Fibroblast of mammary gland (primary cell): ENCODE results near the gene CCDC148.

ENCODE experiments used
- DNase-seq: peaks from one replicate; pipeline ENCODE4 v3.0.0-alpha.2; 2010; ENCODE audit warnings: low read depth
- H3K4me3 ChIP-seq: 2 replicates; pipeline ENCODE4 v1.5.1; 2011; ENCODE audit warnings: low read depth, mild to moderate bottlenecking, low read length, moderate library complexity; ENCODE audit not compliant: control insufficient read depth
- TF ChIP-seq, protein P1 (sequence below): conservative IDR thresholded peaks from 2 replicates; pipeline ENCODE4 v1.5.1; 2011; ENCODE audit warnings: low read depth, low read length, inconsistent platforms; ENCODE audit not compliant: control insufficient read depth, insufficient read depth

Gene CCDC148

DNA sequence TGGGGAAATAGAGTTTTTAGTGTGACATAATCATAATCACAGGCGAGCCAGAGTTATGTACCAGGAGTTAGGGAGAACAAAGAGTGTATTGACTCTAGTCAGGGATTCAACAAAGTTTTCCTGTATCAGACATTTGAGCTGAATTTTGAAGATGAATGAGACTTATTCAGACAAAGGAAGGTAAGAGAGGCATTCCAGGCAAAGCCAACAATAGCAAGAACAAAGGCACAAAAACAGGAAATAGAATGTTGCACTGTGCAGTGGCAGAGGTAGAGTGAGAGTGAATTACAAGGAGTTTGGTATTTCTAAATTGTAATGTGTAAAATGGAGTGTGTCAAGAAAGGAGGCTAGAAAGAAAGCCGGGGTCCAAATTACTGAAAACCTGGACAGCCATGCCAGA lies 156.2 kb downstream of the CCDC148 start:
- DNase-seq: no peak
- no peak overlapping the region for H3K4me3 ChIP-seq
- TF ChIP-seq, protein P1, sequence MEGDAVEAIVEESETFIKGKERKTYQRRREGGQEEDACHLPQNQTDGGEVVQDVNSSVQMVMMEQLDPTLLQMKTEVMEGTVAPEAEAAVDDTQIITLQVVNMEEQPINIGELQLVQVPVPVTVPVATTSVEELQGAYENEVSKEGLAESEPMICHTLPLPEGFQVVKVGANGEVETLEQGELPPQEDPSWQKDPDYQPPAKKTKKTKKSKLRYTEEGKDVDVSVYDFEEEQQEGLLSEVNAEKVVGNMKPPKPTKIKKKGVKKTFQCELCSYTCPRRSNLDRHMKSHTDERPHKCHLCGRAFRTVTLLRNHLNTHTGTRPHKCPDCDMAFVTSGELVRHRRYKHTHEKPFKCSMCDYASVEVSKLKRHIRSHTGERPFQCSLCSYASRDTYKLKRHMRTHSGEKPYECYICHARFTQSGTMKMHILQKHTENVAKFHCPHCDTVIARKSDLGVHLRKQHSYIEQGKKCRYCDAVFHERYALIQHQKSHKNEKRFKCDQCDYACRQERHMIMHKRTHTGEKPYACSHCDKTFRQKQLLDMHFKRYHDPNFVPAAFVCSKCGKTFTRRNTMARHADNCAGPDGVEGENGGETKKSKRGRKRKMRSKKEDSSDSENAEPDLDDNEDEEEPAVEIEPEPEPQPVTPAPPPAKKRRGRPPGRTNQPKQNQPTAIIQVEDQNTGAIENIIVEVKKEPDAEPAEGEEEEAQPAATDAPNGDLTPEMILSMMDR: no peak

DNA sequence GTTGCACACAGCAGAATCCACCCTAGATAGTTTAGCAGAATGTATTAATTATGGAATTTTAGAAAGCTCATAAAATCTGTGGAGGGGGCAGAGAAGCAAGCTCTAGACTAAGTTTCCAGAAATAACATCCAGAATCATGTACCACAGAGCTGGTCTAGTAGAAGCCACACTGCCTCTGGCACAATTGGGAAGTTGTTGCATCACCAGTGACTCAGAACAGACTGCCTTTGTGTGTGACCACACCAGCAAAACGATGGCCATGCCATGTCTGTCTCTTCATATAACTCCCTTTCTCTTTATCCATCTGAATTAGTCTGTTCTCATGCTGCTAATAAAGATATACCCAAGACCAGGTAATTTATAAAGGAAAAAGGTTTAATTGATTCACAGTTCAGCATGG lies 158.9 kb downstream of the CCDC148 start:
- TF ChIP-seq, protein P1: no peak
- peak; percentile 27 for DNase-seq
- H3K4me3 ChIP-seq: no peak overlapping the region

DNA sequence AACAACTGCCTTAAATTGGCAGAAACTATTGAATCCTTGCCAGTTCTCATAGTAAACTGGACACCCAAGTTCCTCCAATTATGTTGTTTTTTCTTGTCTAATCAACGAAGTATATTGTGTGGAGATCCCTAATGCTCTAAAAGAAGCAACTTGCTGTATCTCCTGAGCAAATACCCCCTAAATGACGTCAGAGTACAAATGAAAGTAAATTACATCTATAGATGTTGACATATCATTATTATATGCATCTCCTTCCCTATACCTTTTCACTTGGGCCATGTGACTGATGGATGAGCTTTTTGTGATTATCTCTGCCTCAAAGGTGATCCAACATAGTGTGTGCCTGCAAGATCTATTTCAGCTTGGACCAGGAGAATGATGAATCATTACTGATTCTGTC lies 159.4 kb downstream of the CCDC148 start:
- TF ChIP-seq, protein P1: no peak
- no peak for DNase-seq

DNA sequence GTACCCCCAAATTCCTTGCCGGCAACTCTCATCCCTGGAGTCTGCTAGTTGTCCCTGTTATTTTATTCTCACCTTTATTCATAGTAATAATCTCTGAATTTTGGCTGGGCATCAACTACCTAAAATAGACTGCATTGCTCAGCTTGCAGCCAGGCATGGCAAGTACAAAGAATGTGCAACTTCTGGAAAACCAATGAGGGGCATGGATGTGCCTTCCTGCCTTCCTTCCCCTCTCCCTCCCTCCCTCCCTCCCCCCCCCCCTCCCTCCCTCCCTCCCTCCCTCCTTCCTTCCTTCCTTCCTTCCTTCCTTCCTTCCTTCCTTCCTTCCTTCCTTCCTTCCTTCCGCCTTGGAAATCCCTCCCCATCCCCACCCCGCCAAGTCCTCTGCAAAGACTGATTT lies 162.8 kb downstream of the CCDC148 start:
- TF ChIP-seq, protein P1: no peak
- DNase-seq: no peak

More for the DNA sequence above, 159.4 kb downstream of the CCDC148 start:
- no peak overlapping the region for H3K4me3 ChIP-seq

DNA sequence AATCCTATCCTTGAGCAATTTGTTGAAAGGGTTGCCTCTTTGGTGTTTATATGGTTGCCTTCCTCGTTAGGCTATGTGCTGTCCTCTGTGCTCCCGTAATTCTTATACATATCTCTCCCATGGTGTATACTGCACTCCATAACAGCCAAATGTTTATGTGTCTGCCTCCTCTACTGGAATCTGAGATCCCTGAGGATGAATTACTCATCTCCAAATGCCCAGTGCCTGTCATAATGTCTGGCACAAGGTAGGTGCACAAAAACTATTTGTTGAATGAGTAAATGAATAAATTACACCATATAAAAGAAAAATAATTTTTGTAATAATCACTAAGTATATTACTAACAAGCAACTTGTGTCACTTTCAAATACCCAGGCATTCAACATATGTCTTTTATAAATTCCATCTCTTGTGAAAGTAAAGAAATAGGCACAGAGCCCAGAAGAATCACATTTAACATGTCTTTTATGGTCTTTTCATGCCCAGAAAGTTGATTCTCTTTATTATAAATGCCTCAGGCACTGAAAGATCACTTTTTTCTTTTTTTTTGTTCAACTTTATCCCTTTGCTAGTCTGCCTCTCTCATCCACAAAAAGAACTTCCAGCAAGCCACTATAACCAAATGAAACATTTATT lies 164.9 kb downstream of the CCDC148 start:
- DNase-seq: no peak
- no peak overlapping the region for H3K4me3 ChIP-seq
- TF ChIP-seq, protein P1: no peak

More for the DNA sequence above, 162.8 kb downstream of the CCDC148 start:
- no peak overlapping the region for H3K4me3 ChIP-seq

DNA sequence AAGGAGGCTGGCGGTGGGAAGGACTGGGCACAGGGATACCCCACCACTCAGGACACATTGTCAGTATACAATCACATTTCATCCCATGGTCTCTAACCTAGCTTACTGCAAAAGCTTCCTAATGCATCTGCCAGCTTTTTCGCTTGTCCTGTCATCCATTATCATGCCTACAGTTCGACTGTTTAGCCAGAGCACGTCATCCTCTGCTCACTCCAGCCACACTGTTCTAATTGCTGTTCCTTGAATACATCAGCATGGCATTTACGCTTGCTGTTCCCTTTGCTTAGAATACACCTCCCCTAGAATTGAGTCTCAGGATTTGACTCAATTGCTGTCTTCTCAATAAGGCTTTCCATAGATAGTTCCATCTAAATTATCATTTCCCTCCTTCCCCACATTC lies 166.3 kb downstream of the CCDC148 start:
- H3K4me3 ChIP-seq: no peak overlapping the region
- no peak for DNase-seq
- TF ChIP-seq, protein P1: no peak
